Measurements from ENCODE around the gene SPDYE1.
"Not testable (repeated sequence)": the region's sequence is repeated elsewhere in the genome, so short reads cannot be mapped to it uniquely, and the experiment has no call there.

Gene SPDYE1

DNA sequence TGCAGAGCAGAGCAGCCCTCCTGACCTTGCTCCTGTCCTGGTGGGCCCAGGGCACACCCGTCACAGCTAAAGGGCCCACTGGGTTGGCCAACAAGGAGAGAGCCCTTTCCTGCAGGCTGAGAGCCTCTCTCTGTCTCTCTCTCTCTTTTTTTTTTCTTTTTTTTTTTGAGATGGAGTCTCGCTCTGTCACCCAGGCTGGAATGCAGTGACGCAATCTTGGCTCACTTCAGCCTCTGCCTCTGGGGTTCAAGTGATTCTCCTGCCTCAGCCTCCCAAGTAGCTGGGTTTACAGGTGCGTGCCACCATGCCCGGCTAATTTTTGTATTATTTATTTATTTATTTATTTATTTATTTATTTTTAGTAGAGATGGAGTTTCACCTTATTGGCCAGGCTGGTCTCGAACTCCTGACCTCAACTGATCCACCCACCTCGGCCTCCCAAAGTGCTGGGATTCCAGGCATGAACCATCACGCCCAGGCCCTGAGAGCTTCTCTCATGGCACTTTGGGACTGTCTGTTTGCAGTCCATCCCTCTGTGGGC is 23.6 kb upstream of the SPDYE1 start:
- CTCF ChIA-PET; DNase-seq (ENCODE audit: low read depth, low spot score); POLR2A ChIA-PET; H3K4me3 ChIP-seq (ENCODE audit: low read depth, low read length): not testable (repeated sequence)

DNA sequence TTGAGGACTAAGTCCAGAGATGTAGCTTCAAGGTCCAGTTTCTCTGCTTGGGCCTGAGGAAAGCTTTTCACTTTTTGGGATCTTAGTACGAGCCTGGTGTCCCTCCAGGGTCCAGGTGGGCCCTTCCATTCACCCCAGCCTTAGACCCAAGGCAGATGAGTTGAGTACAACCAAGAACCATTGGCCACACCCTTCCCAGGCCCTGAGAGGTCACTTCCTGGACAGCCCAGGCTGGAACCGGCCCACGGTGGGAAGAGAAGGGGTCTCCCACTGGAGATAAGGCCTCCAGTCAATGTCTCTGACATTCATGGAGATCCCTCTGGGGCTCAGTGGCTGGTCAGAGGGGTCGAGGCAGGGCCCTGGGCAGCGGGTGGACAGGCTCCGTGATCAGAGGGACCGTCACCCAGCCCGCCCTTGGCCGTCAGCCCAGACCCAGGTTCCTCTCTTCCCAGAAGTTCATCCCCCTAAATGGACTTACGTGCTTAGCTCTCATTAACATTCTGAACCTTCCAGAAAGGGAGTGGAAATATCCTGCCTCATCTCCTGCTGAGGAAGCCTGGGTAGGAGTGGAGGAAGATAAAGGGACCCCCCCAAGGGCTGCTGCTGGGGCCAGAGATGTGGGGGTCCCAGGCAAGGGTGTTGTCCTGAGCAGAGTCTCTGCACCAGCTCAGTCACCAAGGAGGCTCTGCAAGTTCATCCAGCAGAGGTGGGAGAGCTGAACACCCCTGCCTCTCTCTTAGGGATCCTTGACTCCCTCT is 22.8 kb upstream of the SPDYE1 start:
- CTCF ChIA-PET; H3K4me3 ChIP-seq (ENCODE audit: low read depth, low read length); POLR2A ChIA-PET; DNase-seq (ENCODE audit: low read depth, low spot score): not testable (repeated sequence)

DNA sequence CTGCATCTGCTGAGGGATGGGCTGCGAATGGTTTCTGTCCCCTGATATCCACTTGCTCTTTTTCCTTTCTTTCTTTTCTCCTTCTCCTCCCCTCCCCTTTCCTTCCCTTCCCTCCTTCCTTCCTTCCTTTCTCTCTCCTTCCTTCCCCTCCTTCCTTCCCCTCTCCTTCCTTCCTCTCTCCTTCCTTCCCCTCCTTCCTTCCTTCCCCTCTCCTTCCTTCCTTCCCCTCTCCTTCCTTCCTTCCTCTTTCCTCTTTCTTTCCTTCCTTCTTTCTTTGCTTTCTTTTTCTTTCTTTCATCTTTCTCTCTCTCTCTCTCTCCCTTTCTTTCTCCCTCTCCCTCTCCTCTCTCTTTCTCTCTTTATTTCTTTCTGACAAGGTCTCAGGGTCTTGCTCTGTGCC is 20.2 kb upstream of the SPDYE1 start:
- no peak for DNase-seq (ENCODE audit: low read depth, low spot score)
- TF ChIP-seq, protein P1, sequence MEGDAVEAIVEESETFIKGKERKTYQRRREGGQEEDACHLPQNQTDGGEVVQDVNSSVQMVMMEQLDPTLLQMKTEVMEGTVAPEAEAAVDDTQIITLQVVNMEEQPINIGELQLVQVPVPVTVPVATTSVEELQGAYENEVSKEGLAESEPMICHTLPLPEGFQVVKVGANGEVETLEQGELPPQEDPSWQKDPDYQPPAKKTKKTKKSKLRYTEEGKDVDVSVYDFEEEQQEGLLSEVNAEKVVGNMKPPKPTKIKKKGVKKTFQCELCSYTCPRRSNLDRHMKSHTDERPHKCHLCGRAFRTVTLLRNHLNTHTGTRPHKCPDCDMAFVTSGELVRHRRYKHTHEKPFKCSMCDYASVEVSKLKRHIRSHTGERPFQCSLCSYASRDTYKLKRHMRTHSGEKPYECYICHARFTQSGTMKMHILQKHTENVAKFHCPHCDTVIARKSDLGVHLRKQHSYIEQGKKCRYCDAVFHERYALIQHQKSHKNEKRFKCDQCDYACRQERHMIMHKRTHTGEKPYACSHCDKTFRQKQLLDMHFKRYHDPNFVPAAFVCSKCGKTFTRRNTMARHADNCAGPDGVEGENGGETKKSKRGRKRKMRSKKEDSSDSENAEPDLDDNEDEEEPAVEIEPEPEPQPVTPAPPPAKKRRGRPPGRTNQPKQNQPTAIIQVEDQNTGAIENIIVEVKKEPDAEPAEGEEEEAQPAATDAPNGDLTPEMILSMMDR (IDR thresholded peaks at IDR 0.05; ENCODE audit: insufficient read depth, low read length, missing control alignments), result no peak
- no peak overlapping the region for H3K4me3 ChIP-seq (ENCODE audit: low read depth, low read length)
- ChIA-PET POLR2A (no interaction called here), CTCF (no interaction called here)

DNA sequence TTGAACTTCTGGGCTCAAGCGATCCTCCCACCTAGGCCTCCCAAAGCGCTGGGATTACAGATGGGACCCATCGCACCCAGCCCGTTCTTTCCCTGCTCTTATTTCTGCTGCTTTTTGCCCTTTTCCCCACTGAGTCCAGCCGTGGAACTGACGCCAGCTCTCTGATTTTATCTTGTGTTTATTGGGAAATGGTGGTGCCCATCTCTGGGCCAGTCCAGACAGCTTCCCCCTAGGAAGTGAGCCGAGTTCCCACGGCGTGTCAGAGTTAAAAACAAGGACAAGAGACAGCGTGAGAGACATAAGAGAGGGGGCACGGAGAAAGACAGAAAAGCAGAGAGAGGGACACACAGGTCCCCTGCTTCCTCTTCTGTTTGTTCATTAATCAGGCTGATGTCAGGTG is 19.6 kb upstream of the SPDYE1 start:
- H3K4me3 ChIP-seq (ENCODE audit: low read depth, low read length); POLR2A ChIA-PET; DNase-seq (ENCODE audit: low read depth, low spot score); CTCF ChIA-PET: not testable (repeated sequence)

DNA sequence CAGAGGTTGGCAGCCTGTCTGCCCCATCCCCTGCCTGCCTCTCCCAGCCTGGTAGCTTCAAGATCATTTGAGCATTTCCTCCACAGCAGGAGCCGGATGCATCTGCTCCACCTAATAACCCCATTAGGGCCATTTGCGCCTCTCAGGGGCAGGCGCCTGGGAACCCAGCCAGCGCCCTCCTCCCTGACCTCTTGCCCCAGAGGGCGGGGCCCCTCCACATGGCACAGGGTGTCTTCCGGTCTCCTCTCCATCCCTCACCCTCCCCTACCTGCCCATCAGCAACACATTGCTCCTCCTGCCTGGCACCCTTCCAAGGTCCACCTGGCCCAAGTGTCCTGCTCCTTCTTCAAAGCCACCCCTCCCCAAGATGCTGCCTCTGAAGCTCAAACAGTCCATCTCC is 14.8 kb upstream of the SPDYE1 start:
- DNase-seq (ENCODE audit: low read depth, low spot score); POLR2A ChIA-PET; H3K4me3 ChIP-seq (ENCODE audit: low read depth, low read length); CTCF ChIA-PET: not testable (repeated sequence)

DNA sequence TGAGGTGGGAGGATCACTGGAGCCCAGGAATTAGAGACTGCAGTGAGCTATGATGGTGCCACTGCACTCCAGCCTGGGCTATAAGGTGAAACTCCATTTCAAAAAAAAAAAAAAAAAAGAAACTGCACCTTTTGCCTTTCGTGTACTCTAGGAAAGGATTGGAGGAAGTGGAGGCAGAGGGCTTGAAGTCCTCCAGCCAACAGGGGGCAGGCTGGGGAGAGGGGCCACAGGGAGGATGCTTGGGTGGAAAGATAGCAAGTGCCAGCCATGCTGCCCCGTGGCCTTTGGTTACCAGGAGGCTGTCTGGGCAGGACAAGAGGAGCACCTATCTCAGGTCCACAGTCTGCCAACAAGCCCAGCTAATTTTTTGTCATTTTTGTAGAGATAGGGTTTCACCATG is 14.0 kb upstream of the SPDYE1 start:
- POLR2A ChIA-PET; DNase-seq (ENCODE audit: low read depth, low spot score); H3K4me3 ChIP-seq (ENCODE audit: low read depth, low read length); CTCF ChIA-PET: not testable (repeated sequence)

DNA sequence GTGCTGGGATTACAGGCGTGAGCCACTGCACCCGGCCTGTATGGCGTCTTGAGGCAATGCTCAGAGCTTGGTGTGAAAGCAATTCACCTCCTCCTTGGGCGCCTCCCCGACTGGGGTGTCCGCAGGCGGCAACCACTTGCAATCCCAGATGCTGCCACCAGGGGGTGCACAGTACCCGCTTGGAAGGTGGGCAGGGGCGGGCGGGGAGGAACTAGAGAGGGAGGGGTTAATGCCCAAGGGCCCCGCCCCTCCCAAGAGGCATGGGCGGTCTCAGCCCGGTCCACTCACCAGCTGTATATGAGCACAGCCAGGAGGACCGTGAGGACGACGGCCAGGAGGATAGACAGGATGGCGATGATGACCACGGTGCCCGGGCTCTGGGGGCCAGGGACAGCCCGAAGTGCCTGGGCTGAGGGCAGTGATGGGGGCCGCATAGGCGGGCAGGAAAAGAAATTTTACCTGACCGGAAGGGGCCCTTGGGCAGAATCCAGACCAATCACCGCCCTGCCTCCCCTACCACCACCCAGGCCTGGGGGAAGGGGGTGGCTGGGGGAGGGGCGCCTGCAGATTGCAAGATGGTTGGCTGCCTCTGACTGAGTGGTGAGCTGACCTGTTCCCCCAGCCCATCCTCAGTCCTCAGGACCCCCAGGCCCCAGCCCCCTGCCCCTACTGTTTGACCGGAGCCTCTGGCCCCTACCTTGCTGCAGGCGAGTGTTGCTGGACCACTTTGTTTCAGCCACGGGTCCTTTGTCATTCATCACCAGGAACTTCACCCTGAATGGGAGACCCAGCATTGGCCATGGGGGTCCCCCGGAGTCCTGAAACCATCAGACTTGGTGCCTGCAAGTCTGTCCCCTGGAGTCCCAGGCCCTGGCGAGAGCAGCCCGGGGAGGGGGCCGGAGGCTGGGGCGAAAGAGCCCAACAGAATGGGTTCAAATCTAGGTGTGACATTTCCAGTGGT is 11.5 kb upstream of the SPDYE1 start:
- DNase-seq (ENCODE audit: low read depth, low spot score); POLR2A ChIA-PET; CTCF ChIA-PET: not testable (repeated sequence)
- H3K4me3 ChIP-seq (ENCODE audit: low read depth, low read length), result peak overlapping the region; percentile 23; the same call in 1 of the 2 replicates
- TF ChIP-seq, protein P1 (IDR thresholded peaks at IDR 0.05; ENCODE audit: insufficient read depth, low read length, missing control alignments), result peak; percentile 63

DNA sequence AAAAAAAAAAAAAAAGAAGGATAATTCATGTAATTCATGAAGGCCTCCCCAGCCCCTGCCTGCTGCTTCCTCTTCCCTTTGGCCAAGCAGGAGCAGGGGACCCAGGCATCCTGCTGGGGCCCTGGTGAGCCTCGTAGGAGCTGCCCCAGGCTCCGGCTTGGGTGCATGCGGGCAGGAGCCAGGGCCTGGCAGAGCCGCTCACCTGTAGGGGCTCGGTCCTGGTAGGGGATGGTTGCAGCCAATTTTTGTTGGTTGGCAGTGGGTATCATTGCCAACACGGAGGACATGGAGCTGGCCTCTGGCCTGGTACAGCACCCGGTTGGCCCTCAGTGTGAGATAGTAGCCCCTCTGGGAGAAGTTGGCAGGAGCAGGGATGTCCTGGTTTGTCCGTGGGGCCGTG is 10.2 kb upstream of the SPDYE1 start:
- DNase-seq (ENCODE audit: low read depth, low spot score); CTCF ChIA-PET; H3K4me3 ChIP-seq (ENCODE audit: low read depth, low read length); POLR2A ChIA-PET: not testable (repeated sequence)

DNA sequence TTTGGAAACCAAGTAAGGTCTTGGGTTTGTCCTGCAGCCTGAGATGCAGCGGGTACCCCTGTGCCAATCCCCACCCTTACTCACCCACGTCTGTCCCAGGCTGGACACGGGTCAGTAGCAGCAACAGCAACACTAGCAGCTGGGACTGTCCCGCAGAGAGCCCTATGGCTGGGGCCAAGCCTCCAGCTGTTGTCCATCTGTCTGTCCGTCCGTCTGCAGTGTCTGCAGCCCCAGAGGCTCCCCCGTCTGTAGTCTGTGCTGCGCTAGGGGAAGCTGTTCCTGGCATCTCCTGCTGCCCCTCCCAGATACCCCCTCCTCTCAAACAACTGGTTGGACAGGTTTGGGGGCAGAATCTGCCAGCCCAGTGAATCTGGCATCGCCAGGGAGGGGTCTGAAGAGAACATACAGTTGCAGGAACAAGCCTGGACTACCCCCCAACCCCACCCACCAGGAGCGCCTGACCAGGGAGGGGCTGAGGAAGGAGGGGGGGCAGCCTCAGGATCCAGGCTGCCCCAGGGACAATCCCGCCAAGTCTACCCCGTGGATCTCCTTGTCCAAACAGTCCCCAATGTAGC is 7.6 kb upstream of the SPDYE1 start:
- DNase-seq (ENCODE audit: low read depth, low spot score); POLR2A ChIA-PET; CTCF ChIA-PET; H3K4me3 ChIP-seq (ENCODE audit: low read depth, low read length): not testable (repeated sequence)

DNA sequence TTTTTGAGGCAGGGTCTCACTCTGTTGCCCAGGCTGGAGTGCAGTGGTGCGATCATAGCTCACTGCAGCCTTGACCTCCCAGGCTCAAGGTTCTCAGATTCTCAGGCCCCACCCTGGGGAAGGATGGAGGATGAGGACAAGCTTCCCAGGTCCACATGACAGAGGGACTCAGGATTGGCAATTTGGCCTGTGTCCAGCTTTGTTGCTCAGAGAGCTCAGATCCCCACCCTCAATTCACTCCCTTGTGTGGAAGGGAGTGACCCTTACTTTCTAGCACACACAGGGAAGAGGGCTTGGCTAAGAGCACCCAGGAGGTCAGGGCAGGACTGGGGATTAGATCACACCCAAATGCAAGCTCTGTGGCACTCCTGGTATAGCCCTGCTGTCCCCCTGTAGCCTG is 6.9 kb upstream of the SPDYE1 start:
- POLR2A ChIA-PET; CTCF ChIA-PET; DNase-seq (ENCODE audit: low read depth, low spot score); H3K4me3 ChIP-seq (ENCODE audit: low read depth, low read length): not testable (repeated sequence)

DNA sequence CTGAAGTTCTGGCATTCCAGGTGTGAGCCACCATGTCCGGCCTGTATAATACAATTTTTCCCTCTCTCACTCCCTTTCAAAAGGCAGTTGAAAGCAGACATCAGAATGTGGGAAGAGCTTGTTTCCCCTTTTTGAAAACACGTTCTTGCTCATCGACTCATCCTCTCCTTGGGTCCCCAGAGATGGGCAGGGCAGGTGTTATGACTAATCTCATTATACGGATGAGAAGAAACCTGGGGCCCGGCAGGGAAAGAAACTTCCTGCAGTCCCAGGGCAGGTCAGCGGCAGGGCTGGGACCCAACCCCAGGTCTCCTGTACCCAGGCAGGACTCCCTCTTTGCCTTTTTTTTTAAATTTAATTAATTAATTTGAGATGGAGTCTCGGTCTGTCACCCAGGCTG is 4.8 kb upstream of the SPDYE1 start:
- DNase-seq (ENCODE audit: low read depth, low spot score); H3K4me3 ChIP-seq (ENCODE audit: low read depth, low read length); CTCF ChIA-PET; POLR2A ChIA-PET: not testable (repeated sequence)

DNA sequence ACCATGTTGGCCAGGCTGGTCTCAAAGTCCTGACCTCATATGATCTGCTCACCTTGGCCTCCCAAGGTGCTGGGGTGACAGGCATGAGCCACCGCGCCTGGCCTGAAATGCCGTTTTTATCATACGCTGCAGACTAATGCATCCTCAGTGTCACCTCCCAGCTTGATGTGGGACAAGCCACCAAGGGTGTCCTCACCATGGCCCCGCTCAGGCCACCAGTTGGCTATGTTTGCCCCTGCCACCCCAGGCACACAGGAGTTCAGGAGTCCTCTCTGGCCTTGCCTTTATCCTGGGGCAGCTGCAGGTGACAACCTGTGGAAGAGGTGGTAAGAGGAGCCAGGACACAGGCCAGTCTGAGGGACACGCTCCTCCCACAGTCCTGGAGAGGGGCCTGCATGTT is 3.0 kb upstream of the SPDYE1 start:
- CTCF ChIA-PET; H3K4me3 ChIP-seq (ENCODE audit: low read depth, low read length); DNase-seq (ENCODE audit: low read depth, low spot score); POLR2A ChIA-PET: not testable (repeated sequence)

DNA sequence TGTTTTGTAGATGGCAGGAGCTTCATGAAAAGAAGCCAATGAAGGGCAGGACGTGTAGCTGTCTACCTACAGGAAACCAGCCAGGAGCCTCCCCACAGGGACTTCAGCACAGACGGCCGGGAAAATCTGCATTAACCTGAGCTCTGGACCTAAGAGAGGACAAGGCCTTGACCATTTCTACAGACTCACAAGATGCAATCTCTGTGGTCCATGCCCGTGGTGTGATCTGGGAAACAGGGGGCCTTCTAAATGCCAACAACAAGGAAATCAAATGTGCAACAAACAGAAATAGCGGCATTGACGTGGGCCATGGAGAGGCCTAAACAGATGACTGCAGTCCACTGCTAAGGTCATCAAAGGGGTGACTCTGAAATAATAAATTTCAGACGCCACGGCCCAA is 14.4 kb downstream of the SPDYE1 start:
- H3K4me3 ChIP-seq (ENCODE audit: low read depth, low read length); CTCF ChIA-PET; POLR2A ChIA-PET; DNase-seq (ENCODE audit: low read depth, low spot score): not testable (repeated sequence)

DNA sequence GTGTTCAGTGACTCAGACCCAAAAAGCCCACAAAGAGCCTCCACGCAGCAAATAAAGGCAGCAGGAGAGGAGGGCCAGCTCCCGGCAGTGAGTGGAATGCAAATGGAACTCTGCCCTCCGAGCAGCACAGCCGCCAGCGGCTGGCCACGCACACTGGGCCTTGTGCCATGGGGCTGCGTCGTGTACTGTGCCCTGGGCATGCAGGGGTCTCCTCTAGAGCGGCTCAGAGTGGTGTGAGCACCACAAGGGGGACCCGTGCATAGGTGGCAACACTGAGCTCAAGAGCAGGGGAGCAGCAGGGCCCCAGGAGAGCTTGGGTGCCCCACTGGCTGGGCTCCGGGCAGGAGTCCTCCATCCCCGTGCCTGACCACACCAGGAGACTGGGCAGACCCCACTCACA is 17.4 kb downstream of the SPDYE1 start:
- H3K4me3 ChIP-seq (ENCODE audit: low read depth, low read length); CTCF ChIA-PET; POLR2A ChIA-PET; DNase-seq (ENCODE audit: low read depth, low spot score): not testable (repeated sequence)

All from AG04449 (cell line).